B cell (primary cell): ENCODE data around the gene ITLN1. TPM values are rescaled to one million over a fixed set of nuclear protein-coding genes. Genes with fewer than 3 reads are reported as not detected.

ENCODE experiments used
- ATAC-seq: fragments of 200-7000 bp; cut with Tn5 transposase; one replicate; pipeline ENCODE4 v1.10.0; 2021; ENCODE audit warnings: low read depth, mild to moderate bottlenecking, moderate number of reproducible peaks, moderate library complexity
- CTCF ChIA-PET: fragments of 350-600 bp; sonication (Branson Sonifier 250); formaldehyde crosslinking; loops from one replicate; lab custom pipeline; 2021; ENCODE audit warnings: antibody characterized with exemption, inconsistent platforms; lab: Charles Lee
- POLR2A ChIA-PET: fragments of 350-600 bp; sonication (Branson Sonifier 250); formaldehyde crosslinking; loops from one replicate; lab custom pipeline; 2021; ENCODE audit warnings: antibody characterized with exemption; lab: Charles Lee
- DNase-seq: peaks from one replicate; pipeline ENCODE4 v3.0.0; 2013
- H2AFZ ChIP-seq: 2 replicates; pipeline ENCODE4 v1.6.1; 2012; ENCODE audit warnings: mild to moderate bottlenecking, low read depth, low read length; ENCODE audit not compliant: insufficient read depth, poor library complexity, severe bottlenecking
- H3K27ac ChIP-seq, 2 donors: 1 replicate in 1 of 2; 2 replicates in 1 of 2; pipeline ENCODE4 v1.5.1; 2012 to 2013; ENCODE audit warnings: low read length in 2 of 2, mild to moderate bottlenecking in 2 of 2, moderate library complexity in 1 of 2
- H3K27me3 ChIP-seq, 4 experiments: fragments of 200-600 bp in 1 of 4; sonication (generic) in 1 of 4; replicated peaks in 1 of 4; 1 replicate in 2 of 4; 2 replicates in 2 of 4; pipeline versions ENCODE4 v1.6.1 to v1.7.0; 2013 to 2016; ENCODE audit warnings: low read length in 3 of 4, mild to moderate bottlenecking in 2 of 4, mixed read lengths in 1 of 4, moderate library complexity in 1 of 4; ENCODE audit not compliant: insufficient read depth in 4 of 4, control insufficient read depth in 3 of 4; ENCODE audit errors: control extremely low read depth in 1 of 4
- H3K36me3 ChIP-seq, 2 experiments: replicated peaks in 1 of 2; 1 replicate in 1 of 2; 2 replicates in 1 of 2; pipeline versions ENCODE4 v1.6.1 to v1.7.1; 2013; ENCODE audit warnings: low read length in 1 of 2; ENCODE audit not compliant: insufficient read depth in 2 of 2, control insufficient read depth in 1 of 2; ENCODE audit errors: control extremely low read depth in 1 of 2, extremely low read depth in 1 of 2
- H3K4me1 ChIP-seq, 2 donors: fragments of 200-600 bp in 1 of 2; sonication (generic) in 1 of 2; 1 replicate in 1 of 2; 2 replicates in 1 of 2; pipeline versions ENCODE4 v1.5.1 to v1.6.1; 2013 to 2017; ENCODE audit warnings: low read length in 2 of 2; ENCODE audit not compliant: control insufficient read depth in 2 of 2, insufficient read depth in 2 of 2
- H3K4me2 ChIP-seq: replicated peaks from 2 replicates; pipeline ENCODE3; 2012; ENCODE audit warnings: mild to moderate bottlenecking, low read depth, low read length; ENCODE audit not compliant: poor library complexity, severe bottlenecking
- H3K4me3 ChIP-seq, 5 experiments: fragments of 200-600 bp in 1 of 5; sonication (generic) in 1 of 5; 1 replicate in 3 of 5; 2 replicates in 2 of 5; pipeline versions ENCODE4 v1.5.1 to v1.7.0; 2011 to 2016; ENCODE audit warnings: low read length in 4 of 5, mild to moderate bottlenecking in 4 of 5, low read depth in 2 of 5, control low read depth in 1 of 5, moderate library complexity in 1 of 5; ENCODE audit not compliant: insufficient read depth in 1 of 5; ENCODE audit errors: control extremely low read depth in 1 of 5, extremely low read depth in 1 of 5
- H3K79me2 ChIP-seq: fragments of 200-600 bp; sonication (generic); one replicate; pipeline ENCODE4 v1.6.0; 2016; ENCODE audit warnings: low read length; ENCODE audit not compliant: control insufficient read depth, insufficient read depth
- H3K9ac ChIP-seq: fragments of 200-600 bp; sonication (generic); 2 replicates; pipeline ENCODE4 v1.6.1; 2017; ENCODE audit warnings: mild to moderate bottlenecking, low read length, moderate library complexity
- H3K9me3 ChIP-seq, 3 donors: one replicate each; pipeline versions ENCODE4 v1.6.1 to v1.7.1; 2013; ENCODE audit warnings: low read length in 2 of 3; ENCODE audit not compliant: control insufficient read depth in 2 of 3, insufficient read depth in 1 of 3; ENCODE audit errors: control extremely low read depth in 1 of 3
- H4K20me1 ChIP-seq: 2 replicates; pipeline ENCODE4 v1.6.0; 2012; ENCODE audit warnings: mild to moderate bottlenecking, low read length; ENCODE audit not compliant: insufficient read depth, control insufficient read depth, poor library complexity, severe bottlenecking
- H3K27ac Mint-ChIP-seq: one replicate; pipeline ENCODE4 v1.8.0; 2021; ENCODE audit warnings: mixed read lengths
- H3K27me3 Mint-ChIP-seq: one replicate; pipeline ENCODE4 v1.8.0; 2021; ENCODE audit warnings: mixed read lengths
- H3K4me1 Mint-ChIP-seq: one replicate; pipeline ENCODE4 v1.8.0; 2021; ENCODE audit warnings: mixed read lengths
- H3K4me3 Mint-ChIP-seq: one replicate; pipeline ENCODE4 v1.8.0; 2021; ENCODE audit warnings: mixed read lengths
- H3K9me3 Mint-ChIP-seq: one replicate; pipeline ENCODE4 v1.8.0; 2022; ENCODE audit warnings: mixed read lengths; ENCODE audit not compliant: insufficient read depth
- CTCF ChIP-seq: fragments of 200-600 bp; IDR thresholded peaks from one replicate; pipeline ENCODE4 v1.8.0; 2022; ENCODE audit warnings: antibody characterized with exemption, mild to moderate bottlenecking
- EZH2 ChIP-seq: IDR thresholded peaks from 2 replicates; pipeline ENCODE4 v1.6.1; 2012; ENCODE audit warnings: borderline replicate concordance, low read depth, mild to moderate bottlenecking, moderate library complexity, low read length; ENCODE audit not compliant: insufficient read depth, poor library complexity, severe bottlenecking
- WGBS: methylation state at CpG from one replicate; pipeline ENCODE4 v1.1.5; 2013; ENCODE audit warnings: missing lambda C conversion rate; ENCODE audit not compliant: insufficient coverage; 5-methylcytosine and 5-hydroxymethylcytosine counted together
- intact Hi-C: fragments of 100-400 bp; cut with micrococcal nuclease; formaldehyde crosslinking; loops from one replicate; pipeline ENCODE4 v1.10.0; 2022
- polyA plus RNA-seq: library from polyadenylated mRNA; depleted of rRNA; stranded (reverse); fragments of >200 nt; gene quantifications from 2 replicates; pipeline ENCODE4 v1.2.3, GENCODE V29; 2012
- total RNA-seq, 2 donors: library from RNA; stranded (reverse); fragments of 120-200 nt in 1 of 2; gene quantifications; 1 replicate in 1 of 2; 2 replicates in 1 of 2; pipeline versions ENCODE4 v1.2.3 to v1.2.4, GENCODE V29; 2013 to 2022

ITLN1 gene
- total and polyA plus RNA-seq, 2 donors (not counting 1 experiment from before 2014, with no cell fraction given) = not detected

DNA sequence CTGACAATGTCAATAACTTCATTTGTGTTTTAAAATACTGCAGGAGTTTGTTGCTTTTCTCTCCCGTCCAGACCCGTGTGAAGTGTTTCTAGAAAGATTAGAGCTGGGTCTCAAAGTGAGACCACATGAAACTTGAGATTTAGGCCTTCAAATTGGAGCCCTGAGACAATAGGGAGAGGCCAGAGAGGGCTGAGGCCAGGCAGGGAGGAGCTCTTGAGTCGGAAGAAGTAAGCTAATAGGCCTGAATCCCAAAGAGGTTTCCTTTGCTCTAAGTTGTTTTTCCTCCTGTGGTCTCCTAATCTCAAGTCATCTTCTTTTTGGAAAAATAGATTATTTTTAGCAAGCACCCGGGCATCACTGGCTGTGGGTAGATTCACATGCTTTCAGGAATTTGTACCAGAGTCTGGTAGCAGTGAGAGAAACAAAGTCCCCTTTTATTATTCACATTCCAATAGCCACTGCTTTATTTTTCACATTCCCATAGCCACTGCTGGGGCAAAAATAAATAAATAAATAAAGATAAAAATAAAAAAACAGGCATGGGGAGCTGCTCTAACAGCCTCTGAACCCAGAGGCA, 47.9 kb downstream of the ITLN1 start:
- H3K36me3 ChIP-seq = no peaks in the 10 kb centered on the region
- Mint-ChIP-seq H3K27me3 (no peaks in the 10 kb centered on the region), H3K27ac (peak overlapping the region; percentile 90), H3K4me3 (peak overlapping the region; percentile 23), H3K4me1 (peaks cover 39% of the 10 kb centered on the region), H3K9me3 (no peaks in the 10 kb centered on the region)
- no peaks in the 10 kb centered on the region for H3K79me2 ChIP-seq
- H3K9me3 ChIP-seq = no peaks in the 10 kb centered on the region
- H3K4me2 ChIP-seq = peak overlapping the region; percentile 72
- peak overlapping the region; percentile 28 to 71 for H3K27ac ChIP-seq
- TF ChIP-seq EZH2 (no peak), CTCF (no peak)
- intact Hi-C loops = loop anchor here (2.0 to 10.0 kb wide), 3 partner anchors 40 to 296 kb away; partner anchors contain the start of genes DEDD, ITLN1 and LY9
- H3K4me3 ChIP-seq = no peak overlapping the region
- H2AFZ ChIP-seq = peak overlapping the region; percentile 64
- DNase-seq (peak; percentile 32), ATAC-seq (no peak)
- ChIA-PET CTCF (interaction anchor here (0.8 to 6.6 kb wide), 20 partner anchors 9 to 299 kb away, joined by 3 to 111 read pairs (median 5); partner anchors contain the start of genes ITLN2, KLHDC9 and LY9), POLR2A (interaction anchor here (2.1 kb wide), 1 partner anchor 117 kb away, joined by 4 read pairs; the partner anchor contains the start of gene ITLN2)
- H3K27me3 ChIP-seq = no peaks in the 10 kb centered on the region
- peaks cover 31 to 33% of the 10 kb centered on the region in 2 donors for H3K4me1 ChIP-seq
- no peak overlapping the region for H3K9ac ChIP-seq
- 56% methylated on average over 3 of the region's 4 CpGs for WGBS
- no peaks in the 10 kb centered on the region for H4K20me1 ChIP-seq

DNA sequence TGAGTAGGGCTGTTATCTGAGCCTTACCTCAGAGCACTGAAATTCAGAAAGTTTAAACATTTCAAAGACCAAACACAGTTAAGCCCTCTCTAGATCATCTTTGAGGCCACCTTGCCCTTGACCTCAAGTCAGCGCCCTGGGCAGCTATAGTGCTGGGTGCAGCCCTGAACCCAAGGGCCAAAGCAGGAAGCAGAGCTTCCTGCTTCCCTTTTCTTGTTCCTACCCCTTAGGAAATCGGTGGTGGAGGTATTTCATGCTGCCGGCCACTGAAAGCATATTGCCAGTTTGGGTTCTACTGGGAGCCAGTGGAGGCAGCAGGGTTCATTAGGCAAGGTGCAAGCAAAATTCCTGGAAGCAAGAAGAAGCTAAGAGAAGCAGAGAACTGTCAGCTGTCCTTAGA, 48.4 kb downstream of the ITLN1 start:
- POLR2A ChIA-PET = interaction anchor here (2.1 kb wide), 1 partner anchor 117 kb away, joined by 4 read pairs; the partner anchor contains the start of gene ITLN2
- Histone ChIP-seq H3K4me3 (no peak overlapping the region), H2AFZ (peak overlapping the region; percentile 50), H3K4me2 (peak overlapping the region; percentile 72), H3K79me2 (no peaks in the 10 kb centered on the region), H3K4me1 (peaks cover 31 to 33% of the 10 kb centered on the region in 2 donors), H3K9ac (no peak overlapping the region), H3K36me3 (no peaks in the 10 kb centered on the region), H4K20me1 (no peaks in the 10 kb centered on the region), H3K27me3 (no peaks in the 10 kb centered on the region), H3K9me3 (no peaks in the 10 kb centered on the region), H3K27ac (peak overlapping the region; percentile 28 to 71)
- CTCF ChIA-PET = interaction anchor here (0.9 to 6.6 kb wide), 17 partner anchors 10 to 303 kb away, joined by 3 to 111 read pairs (median 5); partner anchors contain the start of genes ITLN2 and LY9
- H3K27ac Mint-ChIP-seq = peak overlapping the region; percentile 78
- ATAC-seq = no peak
- intact Hi-C loops = loop anchor here (2.0 to 10.0 kb wide), 3 partner anchors 39 to 296 kb away; partner anchors contain the start of genes DEDD, ITLN1 and LY9
- peak; percentile 32 for DNase-seq
- no peak for TF ChIP-seq CTCF
- TF ChIP-seq EZH2 = no peak
- H3K4me3 Mint-ChIP-seq = peak overlapping the region; percentile 23
- H3K4me1 Mint-ChIP-seq = peaks cover 39% of the 10 kb centered on the region
- no peaks in the 10 kb centered on the region for H3K27me3 Mint-ChIP-seq
- H3K9me3 Mint-ChIP-seq = no peaks in the 10 kb centered on the region
- WGBS = 50% methylated on average over 1 of the region's 3 CpGs
